DMS153 treated with DMSO at 0.1 percent for 48 hours (cell line): ENCODE data around the gene HSPA9.

Experiments used
- DNase-seq: peaks from one replicate; lab custom pipeline; 2025; ENCODE audit not compliant: unreplicated experiment; lab: John Stamatoyannopoulos, UW

Gene HSPA9

GRCh38 chr5:138575194-138576015 lies at the start of gene HSPA9:
HSPA9 (minus strand) TSS chr5:138575401; CDS start chr5:138575318, 83 bp downstream.
- peak; percentile 78 for DNase-seq

DNA sequence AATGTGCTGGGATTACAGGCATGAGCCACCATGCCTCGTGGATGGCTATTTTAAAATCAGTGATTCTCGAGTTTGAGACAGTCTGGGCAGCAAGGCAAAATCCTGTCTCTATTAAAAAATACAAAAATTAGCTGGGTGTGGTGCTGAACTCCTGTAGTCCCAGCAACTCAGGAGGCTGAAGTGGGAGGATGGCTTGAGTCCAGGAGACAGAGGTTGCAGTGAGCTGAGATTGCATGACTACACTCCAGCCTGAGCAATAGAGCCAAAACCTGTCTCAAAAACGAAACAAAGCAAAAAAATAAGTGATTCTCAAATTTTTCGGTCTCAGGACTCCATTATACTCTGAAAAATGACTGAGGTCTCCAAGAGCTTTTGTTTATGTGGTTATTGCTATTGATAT lies 47.9 kb upstream of the HSPA9 start:
- no peak for DNase-seq

- DNase-seq, result no peak
Measured at GRCh38 chr5:138622051-138622450, 46.9 kb upstream of the HSPA9 start.

DNA sequence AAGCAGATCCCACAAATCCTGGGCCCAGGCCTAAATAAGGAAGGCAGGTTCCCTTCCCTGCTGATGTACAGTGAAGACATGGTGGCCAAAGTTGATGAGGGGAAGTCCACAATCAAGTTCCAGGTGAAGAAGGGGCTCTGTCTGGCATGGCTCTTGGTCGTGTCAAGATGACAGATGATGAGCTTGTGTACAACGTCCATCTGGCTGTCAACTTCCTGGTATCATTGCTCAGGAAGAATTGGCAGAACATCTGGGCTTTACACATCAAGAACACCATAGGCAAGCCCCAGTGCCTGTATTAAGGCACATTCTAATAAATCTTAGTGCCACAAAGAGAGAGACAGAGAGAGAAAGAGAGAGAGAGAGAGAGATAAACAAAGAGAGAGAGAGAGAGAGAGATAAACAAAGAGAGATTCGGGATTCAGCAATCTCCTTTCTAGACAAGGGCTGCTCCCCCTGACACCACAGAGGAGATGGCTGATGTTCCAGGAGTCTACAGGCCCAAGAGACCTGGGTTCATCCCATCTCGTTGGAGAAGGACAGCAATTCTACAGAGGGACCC lies 45.5 kb upstream of the HSPA9 start:
- no peak for DNase-seq

GRCh38 chr5:138616508-138616907 lies 41.3 kb upstream of the HSPA9 start:
- no peak for DNase-seq

DNA sequence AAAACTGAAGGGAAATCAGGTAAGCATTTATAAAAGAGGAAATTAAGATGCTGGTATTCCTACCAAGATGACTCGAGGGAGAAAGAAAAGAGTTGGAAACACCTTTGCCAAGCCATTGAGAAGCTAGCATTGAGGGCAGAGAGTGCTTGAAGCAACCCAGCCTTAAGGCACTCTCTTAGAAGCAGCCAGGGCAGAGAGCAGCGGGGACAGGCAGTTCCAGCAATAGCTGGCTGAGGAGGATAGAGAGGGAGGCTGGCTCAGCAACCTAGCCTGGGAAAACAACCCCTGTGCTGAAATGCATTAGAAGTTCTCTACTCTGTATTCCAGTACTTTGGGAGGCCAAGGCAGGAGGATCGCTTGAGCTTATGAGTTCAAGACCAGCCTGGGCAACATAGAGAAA lies 40.3 kb upstream of the HSPA9 start:
- DNase-seq, result no peak

DNA sequence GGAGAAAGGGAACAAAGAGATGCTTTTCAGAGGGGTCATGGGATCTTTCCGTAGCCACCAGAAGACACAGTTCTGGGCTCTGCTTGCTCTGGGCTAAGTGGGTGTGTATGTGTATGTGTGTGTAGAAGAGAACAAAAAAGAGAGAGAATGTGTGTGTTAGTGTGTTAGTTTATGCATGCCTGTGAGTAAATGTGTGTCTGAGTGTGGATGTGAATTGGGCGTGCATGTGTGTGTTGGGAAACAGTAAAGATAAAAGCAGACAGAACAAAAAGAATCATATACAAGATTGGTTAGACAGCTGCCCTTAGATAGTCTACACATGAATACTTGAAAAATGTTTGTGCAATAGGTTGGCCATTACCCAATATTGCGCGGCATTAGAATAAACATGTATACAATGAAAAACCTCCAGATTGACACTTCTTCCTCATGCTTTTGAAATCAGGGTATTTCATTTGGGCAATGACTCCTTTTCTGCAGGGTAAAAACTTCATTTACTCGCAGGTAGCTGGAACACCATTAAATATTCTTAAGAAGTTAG lies 36.5 kb upstream of the HSPA9 start:
- DNase-seq, result peak; percentile 6

GRCh38 chr5:138610918-138611677 lies 35.9 kb upstream of the HSPA9 start:
- DNase-seq, result no peak

- no peak for DNase-seq
Measured at GRCh38 chr5:138610415-138610917, 35.3 kb upstream of the HSPA9 start.

DNA sequence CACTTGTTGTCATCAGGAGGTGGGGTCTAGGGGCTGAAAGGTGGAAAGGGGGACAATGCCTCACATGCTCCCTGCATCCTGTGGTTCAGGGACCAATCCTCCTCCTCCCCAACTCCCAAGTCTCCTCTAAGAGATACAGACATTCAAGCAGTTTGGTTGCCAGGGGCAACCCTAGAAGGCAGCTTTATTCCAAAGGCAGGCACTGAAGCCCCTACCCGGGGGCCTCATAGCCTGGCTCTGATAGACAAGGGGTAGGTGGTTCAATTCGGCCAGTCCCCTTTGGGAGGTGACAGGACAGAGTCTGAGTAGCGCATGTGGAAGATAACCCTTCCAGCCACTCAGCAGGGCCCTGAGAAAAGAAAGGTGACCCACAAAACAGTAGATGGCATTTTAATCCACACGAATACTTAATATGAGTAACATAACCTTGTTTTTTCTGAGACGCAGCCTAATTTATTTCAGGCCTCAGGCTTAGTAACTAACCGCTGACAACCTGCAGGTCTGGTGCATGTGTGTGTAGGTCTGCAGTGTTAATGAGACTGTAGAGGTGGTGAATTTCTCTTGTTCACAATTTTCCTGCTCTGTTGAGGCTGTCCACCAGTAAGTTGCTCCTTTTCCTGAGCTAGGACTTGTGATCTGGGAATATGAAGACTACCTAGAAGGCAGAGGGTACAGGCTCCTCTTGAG lies 31.3 kb upstream of the HSPA9 start:
- DNase-seq, result no peak

GRCh38 chr5:138605254-138605972 lies 30.2 kb upstream of the HSPA9 start:
- DNase-seq, result no peak

DNA sequence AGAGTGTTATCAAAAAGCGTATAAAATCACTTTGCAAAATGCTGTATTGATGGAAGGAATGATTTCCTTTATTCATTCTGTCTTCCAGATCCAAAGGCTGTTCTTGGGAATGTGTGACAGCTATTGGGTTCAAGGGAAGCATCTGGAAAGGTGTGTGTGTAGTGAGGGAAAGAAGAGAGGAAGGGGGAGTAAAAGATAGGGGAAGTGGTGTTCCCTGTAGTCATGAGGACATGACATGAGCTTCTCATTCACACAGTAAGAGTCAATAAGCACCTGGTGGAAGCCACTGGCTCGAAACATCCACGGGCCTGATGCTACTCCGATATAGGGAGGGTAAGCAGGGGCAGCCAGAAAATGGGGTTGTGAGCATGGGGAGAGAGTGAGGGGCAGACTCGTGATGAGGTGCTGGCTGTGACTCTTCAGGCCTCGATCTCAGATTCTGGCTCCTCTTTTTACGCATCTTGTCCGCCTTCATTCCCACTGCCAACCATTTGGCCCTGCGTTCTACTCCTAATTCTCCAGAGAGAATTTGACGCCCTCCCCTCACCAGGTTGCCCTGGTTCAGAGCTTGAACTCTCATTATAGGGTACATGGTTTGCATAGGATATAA lies 29.1 kb upstream of the HSPA9 start:
- DNase-seq, result no peak

DNA sequence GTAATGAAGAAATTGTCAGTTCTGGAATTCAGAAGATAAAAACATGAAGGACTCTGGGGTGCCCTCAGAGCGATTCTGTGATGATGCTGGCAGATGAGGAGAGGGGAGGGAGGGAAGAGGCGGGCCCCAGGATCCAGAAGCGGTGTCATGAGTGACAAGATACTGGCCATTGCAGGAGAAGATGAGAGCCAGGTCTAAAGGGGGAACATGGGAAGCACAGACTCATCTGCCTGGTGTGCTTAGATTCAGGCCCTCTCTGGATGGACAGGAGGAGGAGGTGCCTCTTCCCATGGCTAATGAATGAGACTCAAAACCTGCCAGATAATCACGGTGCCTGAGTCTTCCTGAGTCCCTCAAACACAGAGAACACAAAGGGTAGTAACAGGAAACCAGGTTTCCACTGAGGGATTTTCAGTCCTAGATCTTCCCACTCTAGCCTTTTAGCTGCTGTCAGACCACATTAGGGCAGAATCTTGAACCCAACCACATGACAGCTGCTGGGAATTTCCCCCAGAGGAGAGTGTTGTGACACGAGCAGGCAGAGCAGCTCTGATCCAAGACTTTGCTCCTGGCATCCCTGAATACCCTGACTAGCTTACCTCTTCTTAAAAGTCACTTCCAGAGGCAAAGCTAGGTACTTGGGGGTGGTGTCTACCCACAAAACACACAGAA lies 28.2 kb upstream of the HSPA9 start:
- no peak for DNase-seq

- DNase-seq, result no peak
Measured at GRCh38 chr5:138602371-138603000, 27.3 kb upstream of the HSPA9 start.

DNA sequence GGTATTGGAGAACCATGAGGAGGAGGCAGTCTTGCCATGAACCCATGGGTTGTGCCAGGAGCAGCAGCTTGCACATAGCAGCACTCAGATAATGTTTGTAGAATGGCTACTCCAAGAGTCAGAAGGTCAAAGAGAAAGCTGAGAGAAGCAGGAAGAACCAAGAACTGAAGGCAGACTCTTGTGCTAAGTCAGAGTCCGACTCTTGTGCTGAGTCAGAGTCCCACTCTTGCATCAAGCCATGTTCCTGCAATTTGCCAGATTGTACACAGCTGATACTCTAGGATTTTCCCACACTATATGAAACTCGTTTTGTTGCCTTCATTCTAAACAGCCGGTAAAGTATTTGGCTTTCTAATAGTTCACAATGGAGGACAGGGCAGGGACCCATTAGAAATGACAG lies 26.2 kb upstream of the HSPA9 start:
- no peak for DNase-seq

GRCh38 chr5:138600446-138600845 lies 25.2 kb upstream of the HSPA9 start:
- DNase-seq, result no peak

DNA sequence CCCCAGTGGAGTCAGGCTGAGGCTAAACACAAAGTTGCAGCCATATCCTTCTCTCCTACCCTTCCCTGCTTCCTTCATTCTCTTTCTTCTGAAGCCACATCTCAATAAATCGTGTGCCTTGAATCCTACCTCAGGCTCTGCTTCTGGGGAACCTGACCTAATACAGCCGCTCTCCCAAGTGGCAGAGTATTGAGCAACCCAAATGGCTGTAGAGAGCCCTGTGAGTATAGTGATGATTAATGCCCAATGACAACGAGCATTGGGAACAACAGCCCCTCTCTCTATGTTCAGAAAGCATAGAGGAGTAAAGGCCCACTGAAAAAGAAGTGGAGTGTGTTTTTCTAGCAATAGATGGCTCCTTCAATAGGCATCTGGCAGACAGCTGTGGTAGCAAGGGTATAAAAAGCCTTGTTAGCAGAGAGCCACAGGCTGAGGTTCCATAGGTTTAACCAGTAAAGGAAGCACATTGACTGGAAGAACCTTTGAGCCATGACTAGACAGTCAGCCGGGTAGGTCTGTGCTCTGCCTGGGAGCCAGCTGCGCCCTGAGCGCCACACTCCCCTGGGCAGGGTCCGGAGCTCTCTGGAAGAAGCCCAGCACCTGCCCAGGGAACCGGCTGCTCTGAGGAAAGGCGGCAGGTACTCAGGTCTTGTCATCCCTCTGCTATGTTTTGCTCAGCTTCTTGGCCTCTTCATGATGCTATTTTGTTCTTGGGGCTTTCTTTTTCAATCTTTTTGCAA lies 22.6 kb upstream of the HSPA9 start:
- DNase-seq, result no peak
